Right lobe of liver (tissue), 6 donors: ENCODE measurements around the gene SRPRA. TPM values are rescaled to one million over a fixed set of nuclear protein-coding genes. Genes with fewer than 3 reads are reported as not detected.
"Not testable (repeated sequence)": the region's sequence is repeated elsewhere in the genome, so short reads cannot be mapped to it uniquely, and the experiment has no call there.

Experiments
- ATAC-seq, 4 donors: fragments of 200-7000 bp; cut with Tn5 transposase; one replicate each; pipeline ENCODE4 v1.9.1; 2020; ENCODE audit warnings: mild to moderate bottlenecking in 4 of 4, moderate library complexity in 4 of 4
- DNase-seq, 3 donors: peaks; one replicate each; pipeline ENCODE4 v3.0.0-alpha.2; 2020
- H3K27ac ChIP-seq, 3 donors: fragments of 200-600 bp; one replicate each; pipeline ENCODE4 v1.8.0; 2022
- H3K27me3 ChIP-seq, 2 donors: fragments of 200-600 bp; one replicate each; pipeline ENCODE4 v1.8.0; 2022
- H3K36me3 ChIP-seq, 4 donors: fragments of 200-600 bp; sonication (generic) in 1 of 4; one replicate each; pipeline versions ENCODE4 v1.5.1 to v1.8.0; 2017 to 2022; ENCODE audit warnings: control low read depth in 1 of 4
- H3K4me1 ChIP-seq, 4 donors: fragments of 200-600 bp; sonication (generic) in 1 of 4; one replicate each; pipeline versions ENCODE4 v1.5.1 to v1.8.0; 2017 to 2022; ENCODE audit warnings: control low read depth in 1 of 4
- H3K4me3 ChIP-seq, 3 donors: fragments of 200-600 bp; one replicate each; pipeline ENCODE4 v1.8.0; 2022
- H3K9me3 ChIP-seq, 4 donors: fragments of 200-600 bp; sonication (generic) in 1 of 4; one replicate each; pipeline versions ENCODE4 v1.5.1 to v1.8.0; 2017 to 2022; ENCODE audit warnings: control low read depth in 1 of 4
- POLR2A ChIP-seq: fragments of 450-650 bp; IDR thresholded peaks from one replicate; pipeline ENCODE4 v1.6.1; 2017; ENCODE audit warnings: antibody characterized with exemption, mild to moderate bottlenecking
- WGBS: methylation state at CpG from one replicate; pipeline ENCODE4 v1.1.6; 2018; ENCODE audit warnings: low coverage, low lambda C conversion rate; ENCODE audit not compliant: insufficient coverage; ENCODE audit errors: missing lambda C conversion rate; 5-methylcytosine and 5-hydroxymethylcytosine counted together
- intact Hi-C, 2 donors: fragments of 100-400 bp; cut with DNase I; formaldehyde crosslinking; loops; one replicate each; pipeline versions ENCODE4 v1.11.2 to v1.14.1; 2022
- total RNA-seq, 6 experiments: library from RNA; depleted of rRNA in 2 of 6; stranded (reverse); fragments of >200 nt in 2 of 6; fragmentation: NEBNext Ultra II Directional in 3 of 6; extraction: Animal tissue kit (Norgen Biotek cat#: 25700) in 3 of 6; gene quantifications; one replicate each; pipeline versions ENCODE4 v1.1.0 to v1.2.4, GENCODE V29; 2016 to 2023
- TF ChIP-seq, protein P1 (sequence below), 4 donors: fragments of 200-600 bp in 3 of 4; fragments of 450-650 bp in 1 of 4; IDR thresholded peaks; one replicate each; pipeline versions ENCODE4 v1.5.1 to v1.8.0; 2016 to 2022; ENCODE audit warnings: antibody characterized with exemption in 4 of 4, mild to moderate bottlenecking in 2 of 4
- donor health status: DM: no; HTN: yes; CAD: no.
- donor health status: DM: no; HTN: no; CAD: no.
- donor health status: DM: no; HTN: no; CAD: no.
- donor health status: DM: no; HTN: yes; CAD: no.
- donor health status: DM: no; HTN: yes; CAD: no.

SRPRA gene
- total RNA-seq, 6 experiments from 2014 or later: 95.0 to 150 (median 122) TPM

DNA sequence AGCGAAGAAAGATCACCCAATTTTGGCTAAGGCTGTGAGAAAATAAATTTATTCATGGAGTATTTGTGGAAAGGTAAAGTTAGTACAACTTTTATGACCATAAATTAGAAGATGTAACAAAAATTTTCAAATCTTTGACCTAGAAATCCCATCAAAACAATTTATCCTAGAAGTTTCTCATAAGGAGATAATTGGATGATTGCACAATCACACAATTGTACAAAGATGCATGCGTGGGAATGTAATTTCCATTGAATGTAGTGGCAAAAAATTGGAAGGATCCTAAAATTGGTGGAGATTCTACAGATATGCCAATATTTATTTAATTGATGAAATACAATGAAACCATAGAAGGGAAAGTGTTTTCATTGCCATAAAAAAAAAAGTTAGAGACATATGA is 11.6 kb downstream of the SRPRA start:
- H3K9me3 ChIP-seq: no peaks in the 10 kb centered on the region
- no peaks in the 10 kb centered on the region for H3K27me3 ChIP-seq
- intact Hi-C loops: no loop called here
- DNase-seq: no peak
- 71% methylated on average over 2 of the region's 2 CpGs for WGBS
- H3K36me3 ChIP-seq: peaks cover 0 to 12% (median under 1%) of the 10 kb centered on the region in 4 donors
- TF ChIP-seq, protein P1, sequence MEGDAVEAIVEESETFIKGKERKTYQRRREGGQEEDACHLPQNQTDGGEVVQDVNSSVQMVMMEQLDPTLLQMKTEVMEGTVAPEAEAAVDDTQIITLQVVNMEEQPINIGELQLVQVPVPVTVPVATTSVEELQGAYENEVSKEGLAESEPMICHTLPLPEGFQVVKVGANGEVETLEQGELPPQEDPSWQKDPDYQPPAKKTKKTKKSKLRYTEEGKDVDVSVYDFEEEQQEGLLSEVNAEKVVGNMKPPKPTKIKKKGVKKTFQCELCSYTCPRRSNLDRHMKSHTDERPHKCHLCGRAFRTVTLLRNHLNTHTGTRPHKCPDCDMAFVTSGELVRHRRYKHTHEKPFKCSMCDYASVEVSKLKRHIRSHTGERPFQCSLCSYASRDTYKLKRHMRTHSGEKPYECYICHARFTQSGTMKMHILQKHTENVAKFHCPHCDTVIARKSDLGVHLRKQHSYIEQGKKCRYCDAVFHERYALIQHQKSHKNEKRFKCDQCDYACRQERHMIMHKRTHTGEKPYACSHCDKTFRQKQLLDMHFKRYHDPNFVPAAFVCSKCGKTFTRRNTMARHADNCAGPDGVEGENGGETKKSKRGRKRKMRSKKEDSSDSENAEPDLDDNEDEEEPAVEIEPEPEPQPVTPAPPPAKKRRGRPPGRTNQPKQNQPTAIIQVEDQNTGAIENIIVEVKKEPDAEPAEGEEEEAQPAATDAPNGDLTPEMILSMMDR (IDR thresholded peaks at IDR 0.05): no peak
- no peak for TF ChIP-seq POLR2A
- no peak overlapping the region for H3K4me3 ChIP-seq
- ATAC-seq: no peak
- no peaks in the 10 kb centered on the region for H3K4me1 ChIP-seq
- H3K27ac ChIP-seq: no peak overlapping the region

GRCh38 chr11:126256216-126256615 is 12.5 kb downstream of the SRPRA start:
- H3K4me3 ChIP-seq: no peak overlapping the region
- intact Hi-C loops: no loop called here
- H3K4me1 ChIP-seq: no peaks in the 10 kb centered on the region
- H3K27ac ChIP-seq: no peak overlapping the region
- DNase-seq (no peak), ATAC-seq (no peak)
- H3K9me3 ChIP-seq: no peaks in the 10 kb centered on the region
- TF ChIP-seq POLR2A: no peak
- TF ChIP-seq, protein P1 (IDR thresholded peaks at IDR 0.05): no peak
- 100% methylated on average over 2 of the region's 4 CpGs for WGBS
- H3K36me3 ChIP-seq: peaks cover 0 to 4% (median 0%) of the 10 kb centered on the region in 4 donors
- H3K27me3 ChIP-seq: no peaks in the 10 kb centered on the region

DNA sequence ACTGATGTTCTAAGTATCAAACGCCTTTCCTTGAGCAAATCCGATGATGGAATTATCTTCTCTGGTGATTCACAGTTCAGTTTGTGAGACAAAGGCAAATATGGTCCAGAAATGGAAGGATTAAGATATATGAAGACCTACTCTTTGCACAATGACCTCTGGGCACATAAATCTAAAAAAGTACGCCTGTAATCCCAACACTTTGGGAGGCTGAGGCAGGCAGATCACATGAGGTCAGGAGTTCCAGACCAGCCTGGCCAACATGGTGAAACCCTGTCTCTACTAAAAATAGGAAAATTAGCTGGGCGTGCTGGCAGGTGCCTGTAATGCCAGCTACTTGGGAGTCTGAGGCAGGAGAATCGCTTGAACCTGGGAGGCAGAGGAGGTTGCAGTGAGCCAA is 13.2 kb downstream of the SRPRA start:
- ATAC-seq, H3K27ac ChIP-seq, H3K27me3 ChIP-seq, H3K9me3 ChIP-seq, H3K36me3 ChIP-seq, H3K4me1 ChIP-seq, intact Hi-C loops, DNase-seq, H3K4me3 ChIP-seq: not testable (repeated sequence)
- 83% methylated on average over 3 of the region's 5 CpGs for WGBS

DNA sequence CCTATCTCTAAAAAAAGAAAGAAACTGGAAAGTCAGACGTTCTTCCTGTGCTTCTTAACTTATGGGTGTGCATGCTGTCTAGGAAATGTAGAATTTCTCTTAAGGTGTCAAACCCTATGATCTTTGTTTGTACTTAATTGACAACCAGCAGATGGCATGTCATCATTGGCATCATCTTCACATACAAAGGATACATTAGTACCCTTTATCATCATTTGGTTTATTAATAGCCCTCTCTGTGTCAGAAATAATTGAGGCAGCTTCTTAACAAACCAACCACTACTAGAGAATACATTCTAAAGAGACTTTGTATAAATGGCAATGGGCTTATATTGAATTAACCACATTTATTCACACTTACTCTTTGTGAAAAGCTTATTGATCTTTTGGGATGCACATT is 13.9 kb downstream of the SRPRA start:
- no peak overlapping the region for H3K4me3 ChIP-seq
- no peak overlapping the region for H3K27ac ChIP-seq
- H3K27me3 ChIP-seq: no peaks in the 10 kb centered on the region
- no peaks in the 10 kb centered on the region for H3K9me3 ChIP-seq
- 81% methylated on average over 1 of the region's 1 CpG for WGBS
- peaks cover 0 to 3% (median 0%) of the 10 kb centered on the region in 4 donors for H3K36me3 ChIP-seq
- DNase-seq: no peak
- no peaks in the 10 kb centered on the region for H3K4me1 ChIP-seq
- TF ChIP-seq, protein P1 (IDR thresholded peaks at IDR 0.05): no peak
- TF ChIP-seq POLR2A: no peak
- no peak for ATAC-seq
- intact Hi-C loops: no loop called here

- no peak for DNase-seq
- intact Hi-C loops: no loop called here
- TF ChIP-seq, protein P1 (IDR thresholded peaks at IDR 0.05): no peak
- no peak for TF ChIP-seq POLR2A
Measured at GRCh38 chr11:126253265-126253664, 15.4 kb downstream of the SRPRA start.

More at GRCh38 chr11:126253265-126253664, 15.4 kb downstream of the SRPRA start:
- ATAC-seq: no peak
- H3K27me3 ChIP-seq: no peaks in the 10 kb centered on the region
- no peaks in the 10 kb centered on the region for H3K4me1 ChIP-seq
- no peak overlapping the region for H3K27ac ChIP-seq
- WGBS: 78% methylated on average over 4 of the region's 4 CpGs
- peaks cover 0 to 3% (median 0%) of the 10 kb centered on the region in 4 donors for H3K36me3 ChIP-seq
- H3K9me3 ChIP-seq: no peaks in the 10 kb centered on the region
- no peak overlapping the region for H3K4me3 ChIP-seq
